Measurements from ENCODE around the gene GALNT14. TPM values are rescaled to one million over a fixed set of nuclear protein-coding genes. Genes with fewer than 3 reads are reported as not detected.

The GALNT14 gene
- total and polyA plus RNA-seq, 9 of the 15 experiments (the other 6 are each of a cell fraction or from before 2014, with no cell fraction given): 0.11 TPM; not detected in 8

DNA sequence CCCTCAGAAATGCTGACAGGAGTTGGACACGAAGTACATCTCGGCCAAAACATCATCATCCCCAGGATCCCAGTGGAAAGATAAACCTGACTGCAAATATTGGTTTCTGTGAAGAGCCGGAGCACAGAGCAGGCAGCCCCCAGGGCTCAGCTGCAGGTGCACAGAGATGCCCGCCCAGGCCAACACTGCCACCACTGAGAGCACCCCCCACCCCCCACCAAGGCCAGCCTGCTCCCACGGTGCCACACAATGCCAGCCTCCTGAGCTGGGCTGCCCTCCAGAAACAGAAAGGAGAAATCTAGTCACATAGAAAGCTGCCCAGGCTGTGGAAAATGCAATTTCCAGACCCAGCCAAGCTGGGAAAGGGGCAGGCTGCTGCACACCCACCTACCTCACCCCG is 71.7 kb downstream of the GALNT14 start:
- ChIA-PET POLR2A (no interaction called here), CTCF (ENCODE audit: low intra/inter-chr PET ratio) (no interaction called here)
- H3K4me1 ChIP-seq (replicated peaks in 1 of 2; ENCODE audit: control insufficient read depth in 2 of 2, insufficient read depth in 2 of 2, low read length in 2 of 2): no peaks in the 10 kb centered on the region
- BruUV-seq (replicated peaks): no TSS peak
- no peak overlapping the region for H2AFZ ChIP-seq (ENCODE audit: low read depth, low read length)
- H4K20me1 ChIP-seq (replicated peaks; ENCODE audit: control insufficient read depth, insufficient read depth, low read length): no peaks in the 10 kb centered on the region
- 0% methylated on average over 6 of the region's 6 CpGs for WGBS (ENCODE audit: insufficient coverage, low coverage, missing lambda C conversion rate)
- no peak for FAIRE-seq
- H3K27me3 ChIP-seq (ENCODE audit: control insufficient read depth in 2 of 2, insufficient read depth in 2 of 2, low read length in 2 of 2): no peaks in the 10 kb centered on the region; a peak in 1 of 5 replicates
- intact Hi-C loops (cut with micrococcal nuclease): loop anchor here (10.0 kb wide), 2 partner anchors 108 to 268 kb away; no protein-coding TSS in a partner anchor
- no peak overlapping the region for H3K4me2 ChIP-seq (ENCODE audit: insufficient read depth, low read length)
- H3K9me1 ChIP-seq (ENCODE audit: control insufficient read depth, insufficient read depth, low read length): no peaks in the 10 kb centered on the region
- no peak for DNase-seq (ENCODE audit: extremely low read depth in 1 of 4, low spot score in 3 of 4)
- H3K27ac ChIP-seq (ENCODE audit: extremely low read depth, low read depth, low read length): no peak overlapping the region
- in situ Hi-C loops (cut with MboI): no loop called here
- no peaks in the 10 kb centered on the region for H3K79me2 ChIP-seq (ENCODE audit: control insufficient read depth, insufficient read depth, low read length)
- no peaks in the 10 kb centered on the region for H3K9me3 ChIP-seq (replicated peaks; ENCODE audit: control insufficient read depth, insufficient read depth, low read depth, low read length)
- no peak for TF ChIP-seq ZNF518B (CRISPR knock-in tag; IDR thresholded peaks at IDR 0.05)
- no peak for TF ChIP-seq E4F1 (CRISPR knock-in tag; IDR thresholded peaks at IDR 0.05; ENCODE audit: borderline replicate concordance)
- no peak for TF ChIP-seq MBD2 (IDR thresholded peaks at IDR 0.05; ENCODE audit: borderline replicate concordance, low read depth)
- no peak for TF ChIP-seq ZNF133 (CRISPR knock-in tag; IDR thresholded peaks at IDR 0.05)
- no peak for TF ChIP-seq RFX5 (IDR thresholded peaks at IDR 0.05; ENCODE audit: low read depth, low read length)
- TF ChIP-seq, protein P1, sequence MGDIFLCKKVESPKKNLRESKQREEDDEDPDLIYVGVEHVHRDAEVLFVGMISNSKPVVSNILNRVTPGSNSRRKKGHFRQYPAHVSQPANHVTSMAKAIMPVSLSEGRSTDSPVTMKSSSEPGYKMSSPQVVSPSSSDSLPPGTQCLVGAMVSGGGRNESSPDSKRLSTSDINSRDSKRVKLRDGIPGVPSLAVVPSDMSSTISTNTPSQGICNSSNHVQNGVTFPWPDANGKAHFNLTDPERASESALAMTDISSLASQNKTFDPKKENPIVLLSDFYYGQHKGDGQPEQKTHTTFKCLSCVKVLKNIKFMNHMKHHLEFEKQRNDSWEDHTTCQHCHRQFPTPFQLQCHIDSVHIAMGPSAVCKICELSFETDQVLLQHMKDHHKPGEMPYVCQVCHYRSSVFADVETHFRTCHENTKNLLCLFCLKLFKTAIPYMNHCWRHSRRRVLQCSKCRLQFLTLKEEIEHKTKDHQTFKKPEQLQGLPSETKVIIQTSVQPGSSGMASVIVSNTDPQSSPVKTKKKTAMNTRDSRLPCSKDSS (IDR thresholded peaks at IDR 0.05; ENCODE audit: low read depth, partially characterized antibody): no peak
- TF ChIP-seq CHD1 (IDR thresholded peaks at IDR 0.05; ENCODE audit: low read length): no peak
- no peaks in the 10 kb centered on the region for H3K36me3 ChIP-seq (ENCODE audit: control insufficient read depth, insufficient read depth, low read length)
- no peak overlapping the region for H3K4me3 ChIP-seq
- no peak for ATAC-seq
- H3K9ac ChIP-seq (ENCODE audit: insufficient read depth in 1 of 2, low read depth in 2 of 2, low read length in 2 of 2): no peak overlapping the region
